Skin of body (tissue), 2 donors: ENCODE data around the gene SESN1. TPM values are rescaled to one million over a fixed set of nuclear protein-coding genes. Genes with fewer than 3 reads are reported as not detected.

Source experiments
- DNase-seq: peaks from one replicate; lab custom pipeline; 2025; lab: John Stamatoyannopoulos, UW
- total RNA-seq: library from RNA; depleted of rRNA; stranded (reverse); fragments of >200 nt; gene quantifications from one replicate; pipeline ENCODE4 v1.2.3, GENCODE V29; 2014

SESN1 gene
- total RNA-seq, 1 donor from 2014 or later = 55.1 TPM

DNA sequence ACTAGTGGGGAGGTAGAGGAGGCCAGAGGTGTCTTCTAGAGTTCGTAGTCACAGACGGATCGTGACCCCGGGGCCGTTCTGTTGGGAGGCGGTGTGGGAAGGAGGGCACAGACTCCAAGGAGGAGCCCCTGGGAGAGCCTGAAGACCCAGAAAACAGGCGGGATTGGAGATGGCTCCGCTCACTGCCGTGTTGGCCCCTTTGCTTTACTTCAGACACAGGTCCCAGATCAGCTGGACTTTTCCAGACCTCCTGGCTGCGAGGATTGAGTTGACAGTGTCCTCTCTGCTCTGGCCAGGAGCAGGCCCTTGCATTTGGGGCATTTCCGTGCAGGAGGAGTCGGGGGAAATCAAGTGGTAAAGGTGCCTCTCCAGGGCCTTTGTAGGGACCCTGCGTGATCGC lies 133.6 kb downstream of the SESN1 start:
- no peak for DNase-seq

DNA sequence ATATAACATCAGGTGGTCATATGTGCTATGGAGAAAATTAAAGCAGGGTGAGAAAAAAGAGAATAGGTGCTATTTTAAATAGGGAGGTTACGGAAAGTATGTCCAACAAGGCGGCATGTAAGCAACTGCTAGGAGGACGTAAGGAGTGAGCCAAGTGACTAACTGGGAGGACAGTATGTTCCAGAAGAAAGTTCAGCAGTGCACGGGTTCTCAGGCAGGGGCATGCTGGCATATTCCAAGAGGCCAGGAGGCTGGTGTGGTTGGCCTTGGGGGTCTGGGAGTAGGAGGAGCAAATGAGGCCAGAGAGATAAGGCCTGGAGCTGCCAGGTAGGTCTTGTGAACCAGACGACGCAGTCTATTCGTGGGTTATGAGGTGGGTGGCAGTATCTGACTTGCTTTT lies 134.0 kb downstream of the SESN1 start:
- DNase-seq = no peak

DNA sequence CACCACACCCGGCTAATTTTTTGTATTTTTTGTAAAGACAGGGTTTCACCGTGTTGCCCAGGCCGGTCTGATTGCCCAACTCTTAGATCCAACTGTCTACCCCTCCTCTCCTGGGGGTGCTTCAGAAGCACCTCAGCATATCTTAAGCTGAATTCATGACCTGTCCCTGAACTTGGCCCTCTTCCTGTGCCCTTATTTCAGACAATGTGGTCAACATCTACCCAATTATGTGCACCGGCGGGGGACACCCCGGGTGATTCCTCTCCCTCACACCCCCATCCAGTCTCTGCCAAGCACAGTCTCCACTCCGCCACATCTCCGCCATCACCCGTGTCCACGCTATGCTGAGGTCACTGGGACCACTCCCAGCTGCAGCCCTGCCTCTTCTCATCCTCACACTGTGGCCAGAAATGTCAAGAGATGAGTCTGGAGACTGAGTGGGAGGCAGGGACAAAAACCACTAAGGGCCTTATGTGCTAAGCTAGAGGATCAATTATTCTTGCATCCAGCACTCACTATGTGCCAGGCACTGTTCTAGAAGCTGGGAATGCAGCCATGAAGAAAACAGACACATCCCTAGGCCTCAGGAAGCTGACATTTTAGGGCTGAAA lies 134.6 kb downstream of the SESN1 start:
- DNase-seq = no peak

DNA sequence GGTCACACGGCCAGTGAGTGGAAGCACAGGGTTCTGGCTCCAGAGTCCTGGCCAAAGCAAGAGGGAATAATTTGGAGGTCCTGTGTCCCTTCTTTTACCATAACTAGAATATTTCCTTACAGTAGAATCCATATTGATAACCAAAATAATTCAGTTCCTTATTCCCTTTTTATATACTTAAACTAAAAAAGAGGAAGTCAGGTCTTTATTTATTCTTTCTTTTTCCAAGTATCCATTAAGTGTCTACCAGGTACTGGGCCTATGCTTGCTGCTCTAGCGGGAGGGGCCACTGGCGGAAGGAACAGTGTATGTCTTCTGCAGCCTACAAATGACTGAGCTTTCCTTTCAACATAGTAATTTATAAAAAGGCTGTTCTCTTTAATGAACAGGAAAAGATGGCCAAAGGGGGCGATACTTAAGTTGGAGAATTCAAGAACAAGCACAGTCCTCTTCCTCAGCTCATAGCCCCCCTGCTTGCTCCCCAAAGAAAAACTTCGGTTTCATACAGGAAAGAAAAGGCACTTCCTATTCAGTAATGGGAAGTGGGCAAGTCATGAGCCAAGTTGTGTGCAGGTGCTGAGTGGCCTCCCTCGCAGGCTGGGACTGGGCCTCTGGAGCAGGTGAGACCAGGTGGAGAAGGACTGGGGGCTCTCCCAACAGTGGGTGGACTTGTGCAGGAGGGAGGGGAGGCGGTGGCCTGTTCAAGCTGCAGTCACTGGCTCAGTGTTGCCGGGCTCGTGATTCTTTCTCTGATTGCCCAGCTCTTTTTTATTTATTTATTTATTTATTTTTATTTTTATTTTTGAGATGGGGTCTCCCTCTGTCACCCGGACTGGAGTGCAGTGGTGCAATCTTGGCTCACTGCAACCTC lies 135.5 kb downstream of the SESN1 start:
- no peak for DNase-seq

DNA sequence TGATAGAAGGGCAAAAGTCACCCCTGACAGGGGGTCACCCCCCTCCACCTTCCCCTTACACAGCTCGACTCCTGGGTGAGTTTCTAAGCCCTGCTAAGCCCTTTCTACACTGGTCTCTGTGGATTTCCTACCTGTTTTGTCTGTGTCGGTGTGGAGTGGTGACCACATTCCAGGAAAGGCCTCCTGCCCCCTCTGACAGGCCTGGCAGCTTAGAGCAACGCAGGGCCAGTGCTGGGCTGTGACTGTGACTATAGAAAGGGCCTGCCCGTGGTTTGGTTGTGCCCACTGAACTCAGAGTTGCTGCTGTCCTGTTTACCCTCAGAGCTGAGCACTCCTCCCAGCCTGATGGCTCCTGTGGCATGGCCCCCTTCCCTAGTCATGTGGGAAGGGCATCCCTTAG lies 137.4 kb downstream of the SESN1 start:
- DNase-seq = no peak

DNA sequence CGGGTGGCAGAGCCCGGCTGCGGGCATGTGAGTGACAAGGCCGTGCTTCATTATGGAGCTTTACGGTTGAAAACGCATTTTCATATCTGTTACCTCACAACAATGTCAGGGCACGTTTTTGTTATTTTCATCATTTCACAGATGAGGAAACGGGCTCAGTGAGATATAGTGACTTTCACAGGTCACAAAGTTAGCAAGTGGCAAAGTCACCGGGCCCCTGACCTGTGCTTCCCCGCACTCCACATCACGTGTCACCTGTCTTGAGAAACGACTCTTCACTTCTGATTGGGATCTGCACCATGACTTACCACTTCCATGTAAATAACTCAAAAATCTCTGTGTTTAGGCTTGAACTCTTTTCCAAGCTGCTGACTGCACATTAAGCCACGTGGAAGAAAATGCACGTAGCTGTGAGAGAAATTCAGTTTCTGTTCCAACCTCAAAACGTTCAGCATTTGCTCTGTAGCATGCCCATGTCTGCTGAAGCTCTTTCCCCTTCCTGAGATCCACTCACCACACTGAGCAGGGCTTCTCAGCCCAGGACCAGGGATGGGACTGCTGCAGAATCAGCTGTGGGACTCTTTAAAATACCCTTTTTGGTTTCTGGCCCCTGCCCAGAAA lies 139.2 kb downstream of the SESN1 start:
- DNase-seq = no peak

DNA sequence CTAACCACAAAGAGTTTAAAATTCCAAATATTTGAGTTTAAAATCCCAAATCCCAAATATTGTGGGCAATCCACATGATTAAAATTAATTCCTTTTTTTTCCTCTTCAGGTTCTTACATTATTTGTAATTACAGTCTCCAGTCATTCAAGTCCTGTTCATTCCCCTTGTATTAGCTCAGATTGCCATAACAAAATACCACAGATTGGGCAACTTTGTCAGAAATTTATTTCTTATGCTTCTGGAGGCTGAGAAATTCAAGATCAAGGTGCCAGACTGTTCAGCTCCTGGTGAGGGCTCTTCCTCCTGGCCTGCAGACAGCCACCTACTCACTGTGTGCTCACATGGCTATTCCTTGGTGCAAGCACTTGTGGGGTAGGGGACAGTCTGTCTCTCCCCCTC lies 141.0 kb downstream of the SESN1 start:
- no peak for DNase-seq

DNA sequence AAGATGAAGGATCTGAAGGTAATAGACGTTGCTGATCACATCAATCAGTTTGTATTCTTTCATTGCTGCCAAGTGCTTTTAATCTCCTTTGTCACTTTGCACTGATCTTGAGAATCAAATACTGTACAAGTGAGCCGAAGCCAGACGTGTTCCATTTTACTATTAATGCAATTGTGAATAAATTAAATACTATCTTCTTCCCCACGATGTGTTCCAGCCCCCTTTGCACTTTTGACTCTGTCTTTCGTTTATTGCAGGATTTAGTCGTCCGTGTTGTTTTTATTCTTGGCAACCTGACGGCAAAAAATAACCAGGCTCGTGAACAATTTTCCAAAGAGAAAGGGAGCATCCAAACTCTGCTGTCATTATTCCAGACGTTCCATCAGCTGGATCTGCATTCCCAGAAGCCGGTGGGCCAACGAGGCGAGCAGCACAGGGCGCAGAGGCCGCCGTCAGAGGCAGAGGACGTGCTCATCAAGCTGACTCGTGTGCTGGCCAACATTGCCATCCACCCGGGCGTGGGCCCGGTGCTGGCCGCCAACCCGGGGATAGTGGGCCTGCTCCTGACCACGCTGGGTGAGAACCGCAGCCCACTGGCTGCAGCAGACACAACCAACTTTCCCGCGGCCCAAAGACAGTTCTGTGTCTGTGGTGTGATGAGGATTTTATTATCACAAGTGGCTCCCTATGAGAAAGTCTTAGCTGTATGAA lies 141.7 kb downstream of the SESN1 start:
- no peak for DNase-seq

DNA sequence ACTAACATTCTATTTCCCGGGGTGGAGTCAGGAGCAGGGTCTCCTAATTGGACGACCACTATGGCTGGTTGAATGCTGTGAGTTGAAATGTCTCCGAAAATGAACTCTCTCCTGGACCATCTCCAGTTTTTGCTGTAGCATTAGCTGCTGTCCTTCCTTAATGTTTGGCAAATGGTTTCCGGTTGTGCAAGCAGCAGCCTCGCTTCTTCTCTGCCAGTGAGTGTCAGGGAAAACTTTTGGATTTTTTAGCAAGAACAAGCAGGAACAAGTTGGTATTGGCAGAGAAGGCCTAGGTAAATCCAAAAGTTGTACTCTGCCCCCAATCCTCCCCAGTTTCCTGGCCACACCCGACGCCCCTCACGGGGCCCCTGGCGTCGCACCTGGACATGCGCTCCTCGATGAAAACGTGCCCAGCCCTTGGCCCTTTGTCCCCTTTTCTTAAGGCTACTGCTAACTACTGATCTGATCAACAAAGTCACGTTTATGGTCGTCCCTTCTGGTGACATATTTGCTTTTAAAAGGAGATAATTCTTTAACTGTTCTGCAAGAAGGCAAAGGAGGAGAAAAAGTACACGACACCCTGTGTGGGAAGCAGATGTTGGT lies 143.2 kb downstream of the SESN1 start:
- no peak for DNase-seq

DNA sequence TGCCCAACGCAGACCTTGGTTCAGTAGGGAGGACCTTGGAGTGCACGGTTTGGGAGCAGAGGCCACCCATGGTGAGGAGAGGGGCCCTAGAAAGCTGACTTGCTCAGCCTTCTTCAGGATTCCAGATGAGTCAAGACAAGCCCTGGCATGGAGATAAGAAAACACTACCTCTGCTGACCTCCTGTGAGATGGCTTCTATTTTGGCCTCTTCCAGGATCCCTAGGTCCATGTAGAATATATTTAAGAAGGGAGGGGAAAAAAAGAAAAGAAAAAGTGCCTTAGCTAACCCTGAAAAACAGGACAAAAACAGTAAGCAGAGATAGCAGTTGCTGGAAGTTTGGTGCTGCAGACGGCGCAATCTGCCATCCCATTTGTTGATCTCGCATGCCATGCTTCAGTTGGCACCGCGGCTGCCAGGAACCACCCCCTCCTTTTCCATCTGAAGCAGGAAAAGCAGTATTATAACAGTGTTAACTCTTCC lies 146.4 kb downstream of the SESN1 start:
- no peak for DNase-seq

DNA sequence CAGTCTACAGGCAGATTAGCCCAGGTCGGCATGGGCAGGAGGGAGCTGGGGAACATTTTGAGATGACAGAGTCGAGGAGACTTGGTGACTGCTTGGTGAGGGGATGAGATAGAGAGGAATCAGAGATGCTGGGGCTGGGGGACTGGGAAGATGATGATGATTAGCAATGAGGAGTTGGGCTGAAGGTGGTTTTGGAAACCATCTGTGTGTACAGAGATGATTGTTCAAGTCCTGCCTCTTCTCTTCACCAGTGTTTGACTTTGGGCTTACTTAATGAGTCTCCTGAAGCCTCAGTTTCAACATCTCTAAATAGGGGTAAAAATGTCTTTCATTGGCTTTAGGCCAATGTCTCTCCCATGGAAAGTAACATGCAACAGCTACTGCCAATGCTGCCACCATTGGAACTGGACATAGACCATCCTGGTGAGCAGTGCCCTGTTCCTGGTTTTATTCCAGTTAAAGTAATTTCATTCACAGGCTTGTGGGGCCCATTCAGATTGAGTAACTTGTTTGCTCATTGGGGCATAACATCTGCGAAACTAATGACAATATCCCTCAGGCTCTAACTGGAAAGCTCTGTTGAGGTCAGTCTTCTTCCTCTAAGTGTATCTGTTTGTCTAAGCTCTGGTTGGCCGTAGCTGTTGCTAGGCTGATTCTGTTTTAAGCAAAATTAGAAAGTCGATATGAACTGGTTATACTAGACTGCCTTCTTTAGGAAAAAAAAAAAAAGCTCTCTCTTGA lies 147.4 kb downstream of the SESN1 start:
- DNase-seq = peak; percentile 78

DNA sequence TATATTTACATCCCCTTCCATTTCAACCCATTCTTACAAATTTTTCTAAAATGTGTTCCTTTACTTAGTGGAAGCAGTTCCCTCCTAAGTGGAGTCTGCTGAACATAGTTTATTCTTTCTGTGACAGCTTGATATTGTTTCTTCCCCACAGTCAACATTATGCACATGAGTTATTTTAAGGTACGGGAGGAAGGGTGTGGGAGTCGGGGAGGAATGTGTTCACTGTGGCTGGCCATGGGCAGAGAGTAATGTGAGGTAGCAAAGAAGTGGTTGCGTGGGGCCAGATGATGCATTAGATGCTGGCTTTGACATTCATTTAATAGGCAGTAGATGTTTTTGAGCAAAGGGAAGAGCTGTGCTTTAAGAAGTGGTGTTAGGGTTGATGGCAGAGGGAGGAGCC lies 148.0 kb downstream of the SESN1 start:
- DNase-seq = no peak

DNA sequence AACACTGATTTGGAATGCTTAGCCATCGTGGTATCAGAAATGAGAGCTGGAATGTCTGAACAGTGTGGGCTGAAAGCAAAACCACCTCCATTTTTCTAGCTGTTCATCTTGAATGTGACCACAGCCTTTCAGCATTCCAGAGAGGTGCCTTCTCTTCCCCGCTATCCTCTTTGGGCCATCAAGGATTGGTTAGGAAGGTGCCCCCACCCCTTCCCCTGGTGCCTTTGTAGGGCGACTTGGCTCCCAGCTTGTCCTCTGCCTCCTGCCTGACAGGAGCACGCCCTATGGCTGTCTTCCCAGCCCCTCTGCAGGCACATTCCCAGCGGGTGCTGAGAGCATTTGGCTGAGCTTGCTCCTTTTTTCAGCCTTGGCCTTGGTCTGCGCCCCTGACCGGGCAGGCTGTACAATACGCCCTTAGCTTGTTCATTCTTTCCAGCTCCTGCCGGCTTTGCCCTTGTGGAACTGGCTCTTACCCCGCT lies 148.9 kb downstream of the SESN1 start:
- peak; percentile 74 for DNase-seq

DNA sequence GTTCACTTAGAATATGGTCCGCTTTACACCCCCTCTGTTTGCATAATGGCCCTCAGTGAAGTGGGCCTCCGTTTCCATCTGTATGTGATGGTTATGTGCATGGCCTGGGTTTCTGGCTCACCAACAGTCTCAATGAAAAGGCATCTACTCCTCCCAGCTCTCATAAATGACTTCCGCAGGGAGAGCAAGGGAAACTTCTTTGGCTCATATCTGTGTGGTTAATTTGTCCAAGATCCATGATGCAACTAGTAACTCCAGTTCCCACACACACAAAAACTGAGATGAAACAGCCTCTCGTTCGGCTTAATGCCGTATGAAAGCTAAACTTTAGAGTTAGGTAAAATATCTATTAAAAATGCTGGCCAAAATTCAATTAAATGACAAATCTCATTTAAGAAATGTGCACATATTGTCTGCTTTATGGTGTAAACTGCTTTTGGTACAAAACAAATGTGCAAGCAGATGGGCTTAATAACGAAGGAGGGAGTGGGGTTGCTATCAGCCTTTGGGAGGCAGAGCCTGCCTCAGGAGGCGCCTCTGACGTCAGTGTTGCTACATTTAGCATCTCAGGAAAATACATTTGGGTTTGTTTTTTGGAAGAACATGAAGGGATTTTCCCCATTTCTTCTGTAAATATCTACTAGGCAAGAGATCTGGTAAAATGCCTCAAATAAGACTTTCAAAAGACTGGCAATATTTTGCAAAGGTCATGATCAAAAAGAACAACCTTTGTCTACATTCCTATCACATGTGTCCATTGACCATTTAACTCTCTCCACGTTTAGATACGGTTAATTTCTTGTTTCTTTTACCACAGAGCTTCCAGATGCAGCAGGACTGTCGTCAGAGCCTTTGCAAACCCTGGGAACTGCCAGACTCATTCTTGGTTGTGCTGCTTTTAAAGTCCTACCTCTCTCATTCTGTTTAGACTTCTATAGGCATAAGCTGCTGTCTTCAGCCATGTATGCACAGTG lies 149.7 kb downstream of the SESN1 start:
- DNase-seq = peak; percentile 95

DNA sequence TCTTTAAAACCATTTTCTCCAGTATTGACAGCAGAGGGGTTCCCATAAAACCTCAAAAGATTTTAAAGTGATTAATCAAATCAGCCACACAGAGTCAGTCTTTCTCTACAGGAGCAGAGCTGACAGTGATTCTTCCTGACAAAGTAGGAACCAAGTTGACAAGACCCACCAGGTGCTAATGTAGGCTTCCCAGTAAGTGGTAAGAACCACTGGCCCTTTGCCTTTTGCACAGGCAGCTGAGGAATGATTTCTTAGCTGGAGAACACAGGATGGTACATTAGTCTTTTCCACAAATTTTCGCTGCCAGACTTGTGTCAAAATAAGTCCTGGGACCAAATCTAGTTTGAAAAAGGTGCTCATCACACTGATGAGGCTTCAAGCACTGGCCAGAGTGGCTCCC lies 150.6 kb downstream of the SESN1 start:
- DNase-seq = no peak

DNA sequence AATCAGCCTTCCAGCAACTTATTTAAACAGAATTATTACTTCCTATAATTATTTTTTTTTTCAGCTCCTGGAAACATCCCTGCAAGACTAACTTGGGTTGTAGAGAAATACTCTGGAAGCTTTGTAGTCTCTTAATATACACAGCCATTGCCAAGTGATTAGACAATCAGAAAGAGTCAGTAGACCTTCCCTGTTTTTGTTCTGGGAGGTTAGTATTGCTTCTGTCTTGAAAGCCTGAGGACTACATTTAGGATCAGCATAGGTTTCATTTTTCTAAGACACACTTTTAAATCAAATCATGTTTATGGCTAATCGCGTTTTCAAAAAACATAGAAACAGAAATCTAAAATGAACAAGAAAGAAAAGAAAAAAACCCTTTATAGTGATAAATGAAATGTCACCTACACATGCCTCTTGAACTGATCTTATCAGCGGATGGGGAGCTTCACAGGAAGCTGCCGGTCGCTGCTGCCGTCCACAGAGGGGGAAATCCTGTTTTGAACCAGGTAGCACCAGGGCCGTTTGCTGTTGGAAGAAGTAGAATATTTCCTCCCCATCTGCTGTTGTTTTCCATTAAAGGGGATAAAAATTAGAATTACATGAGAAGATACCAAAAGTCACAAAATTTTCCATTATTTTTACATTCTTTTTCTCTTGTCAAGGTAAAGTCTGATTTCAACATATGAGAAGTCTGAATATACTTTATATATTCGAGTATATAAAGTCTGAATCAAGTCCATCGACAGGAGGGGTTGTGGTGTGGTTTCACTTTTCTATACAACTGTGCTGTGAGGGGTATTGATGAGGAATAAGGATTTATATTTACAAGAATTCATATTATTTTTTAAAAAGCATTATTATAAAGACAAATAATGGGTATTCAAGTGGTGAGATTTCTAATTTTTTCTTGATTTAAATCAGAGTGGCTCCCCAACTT lies 151.8 kb downstream of the SESN1 start:
- DNase-seq = no peak

DNA sequence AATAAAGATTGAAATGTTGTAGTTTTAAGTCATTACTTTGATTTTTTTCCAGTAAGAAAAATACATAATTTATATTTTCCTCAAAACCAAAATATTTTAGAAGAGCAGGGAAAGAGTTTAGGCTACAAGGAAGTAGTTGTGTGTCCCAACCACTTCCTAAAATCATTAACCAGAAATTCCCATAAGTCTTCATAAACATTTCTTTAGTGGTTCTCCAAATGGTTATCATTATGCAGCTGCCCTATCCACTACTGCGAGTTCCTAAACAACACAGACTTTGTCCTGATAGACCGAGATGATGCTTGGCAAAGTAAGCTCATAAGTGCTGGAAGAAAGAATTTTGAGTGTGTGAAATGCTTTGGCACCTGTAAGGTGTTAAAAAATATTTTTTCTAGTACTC lies 152.8 kb downstream of the SESN1 start:
- no peak for DNase-seq

DNA sequence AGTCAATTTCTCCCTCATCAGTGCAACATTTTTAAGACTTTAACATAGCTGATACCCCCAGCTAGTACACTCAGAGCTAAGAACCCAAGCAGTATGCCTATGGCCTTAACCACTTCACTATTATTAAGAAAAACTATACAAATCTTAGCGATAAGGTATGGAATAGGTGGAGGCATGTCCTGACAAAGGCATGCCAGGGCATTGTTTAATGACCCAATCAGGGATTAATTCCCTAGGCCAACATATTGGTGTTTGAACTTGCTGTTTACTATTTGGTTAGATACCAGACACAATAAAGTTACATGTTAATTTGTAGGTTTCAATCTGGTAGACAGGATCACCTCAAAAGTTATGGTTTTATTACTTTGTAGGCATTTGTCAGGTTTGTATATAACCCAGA lies 153.4 kb downstream of the SESN1 start:
- DNase-seq = no peak
